ENCODE results near the gene HLA-DOA.

- no peak for TF ChIP-seq CTCF (IDR thresholded peaks at IDR 0.05)
- TF ChIP-seq EZH2 (IDR thresholded peaks at IDR 0.05; ENCODE audit: borderline replicate concordance, insufficient read depth, low read depth, low read length, poor library complexity, severe bottlenecking): no peak
Observed at GRCh38 chr6:33034554-33034953, 25.2 kb upstream of the HLA-DOA start.

All from B cell (primary cell).